K562 (cell line): ENCODE results near the gene CLCN6. TPM values are rescaled to one million over a fixed set of nuclear protein-coding genes. Genes with fewer than 3 reads are reported as not detected.

Source experiments
- ARID2 ChIP-seq: fragments of 450-650 bp; IDR thresholded peaks from 2 replicates; pipeline ENCODE4 v1.6.1; 2017; ENCODE audit warnings: antibody characterized with exemption, mild to moderate bottlenecking
- CBX2 ChIP-seq: fragments of 200-600 bp; sonication (generic); IDR thresholded peaks from one replicate; pipeline ENCODE4 v1.6.1; 2012; ENCODE audit warnings: mild to moderate bottlenecking, low read length, inconsistent platforms; ENCODE audit not compliant: insufficient read depth, poor library complexity, severe bottlenecking
- CREB1 ChIP-seq, 2 experiments: sonication (generic) in 1 of 2; formaldehyde crosslinking in 1 of 2; IDR thresholded peaks; 2 replicates each; pipeline versions ENCODE4 v1.6.1 to v1.8.0; 2012 to 2022; ENCODE audit warnings: inconsistent platforms in 1 of 2, mild to moderate bottlenecking in 1 of 2, missing genetic modification reagents in 1 of 2, moderate library complexity in 1 of 2
- CTBP1 ChIP-seq: fragments of 450-650 bp; IDR thresholded peaks from 2 replicates; pipeline ENCODE4 v1.6.1; 2016; ENCODE audit warnings: borderline replicate concordance
- HMG20A ChIP-seq: fragments of 450-650 bp; formaldehyde crosslinking; conservative IDR thresholded peaks from 2 replicates; pipeline ENCODE4 v1.4.0; 2020; ENCODE audit warnings: mild to moderate bottlenecking, mixed read lengths
- HOXB6 ChIP-seq: fragments of 250-450 bp; sonication (Bioruptor Pico); IDR thresholded peaks from 2 replicates; pipeline ENCODE4 v1.5.1; 2022; ENCODE audit warnings: mild to moderate bottlenecking, borderline replicate concordance
- ILK ChIP-seq: fragments of 450-650 bp; IDR thresholded peaks from 2 replicates; pipeline ENCODE4 v1.6.1; 2016; ENCODE audit warnings: missing genetic modification characterization, low read depth, mild to moderate bottlenecking, missing compliant biosample characterization, moderate library complexity, borderline replicate concordance
- JUNB ChIP-seq: fragments of 450-650 bp; formaldehyde crosslinking; conservative IDR thresholded peaks from 2 replicates; pipeline ENCODE4 v1.4.0; 2020; ENCODE audit warnings: mild to moderate bottlenecking
- NCOA2 ChIP-seq, 2 experiments: fragments of 450-650 bp; IDR thresholded peaks; 2 replicates each; pipeline ENCODE4 v1.6.1; 2018; ENCODE audit warnings: mild to moderate bottlenecking in 2 of 2, moderate library complexity in 1 of 2; ENCODE audit not compliant: partially characterized antibody in 2 of 2
- NRF1 ChIP-seq, 2 experiments: fragments of 450-650 bp; IDR thresholded peaks in 1 of 2; conservative IDR thresholded peaks in 1 of 2; 2 replicates each; pipeline ENCODE4 v1.6.1; 2014; ENCODE audit warnings: mild to moderate bottlenecking in 2 of 2
- PHB ChIP-seq: fragments of 250-450 bp; sonication (Bioruptor Pico); IDR thresholded peaks from 2 replicates; pipeline ENCODE4 v1.5.0; 2021
- POLR3G ChIP-seq: IDR thresholded peaks from 2 replicates; pipeline ENCODE4 v1.6.1; 2011; ENCODE audit not compliant: insufficient read length, insufficient replicate concordance; ENCODE audit errors: extremely low read depth
- PTRF ChIP-seq: fragments of 450-650 bp; IDR thresholded peaks from 2 replicates; pipeline ENCODE4 v1.6.1; 2016; ENCODE audit warnings: mild to moderate bottlenecking, missing genetic modification characterization, missing compliant biosample characterization
- SIRT6 ChIP-seq: IDR thresholded peaks from one replicate; pipeline ENCODE4 v1.6.1; 2012; ENCODE audit warnings: low read depth, mild to moderate bottlenecking, control low read depth, inconsistent platforms, low read length, moderate library complexity
- TAL1 ChIP-seq: fragments of 450-650 bp; IDR thresholded peaks from 2 replicates; pipeline ENCODE4 v1.6.1; 2016; ENCODE audit warnings: mild to moderate bottlenecking
- TGIF2 ChIP-seq: sonication (generic); formaldehyde crosslinking; IDR thresholded peaks from 2 replicates; pipeline ENCODE4 v1.8.1; 2022; ENCODE audit warnings: mild to moderate bottlenecking, missing genetic modification reagents, moderate library complexity
- ZC3H4 ChIP-seq: sonication (generic); formaldehyde crosslinking; IDR thresholded peaks from 2 replicates; pipeline ENCODE4 v1.9.0; 2021; ENCODE audit warnings: missing genetic modification reagents, borderline replicate concordance
- ZEB2 ChIP-seq: fragments of 450-650 bp; IDR thresholded peaks from 2 replicates; pipeline ENCODE4 v1.6.1; 2016
- ZNF408 ChIP-seq: fragments of 250-450 bp; sonication (Bioruptor Pico); IDR thresholded peaks from 2 replicates; pipeline ENCODE4 v1.4.0; 2020; ENCODE audit warnings: low read depth, mild to moderate bottlenecking, moderate library complexity
- ZNF583 ChIP-seq: fragments of 250-450 bp; sonication (Bioruptor Pico); IDR thresholded peaks from 2 replicates; pipeline ENCODE4 v1.4.0; 2020
- polyA plus RNA-seq, 8 experiments: library from polyadenylated mRNA; depleted of rRNA in 4 of 8; stranded (reverse) in 5 of 8; unstranded in 3 of 8; fragments of >200 nt; fragmentation: Nextera tagmentation in 2 of 8; fragmentation: Illumina TruSeq in 1 of 8; extraction: Ambion mirVana in 2 of 8; extraction: Trizol in 1 of 8; gene quantifications; 2 replicates each; pipeline versions ENCODE4 v1.2.1 to v1.2.3, GENCODE V29; 2011 to 2014; ENCODE audit warnings: inconsistent platforms in 1 of 8, missing spikeins in 1 of 8
- total RNA-seq, 7 experiments: library from RNA; depleted of rRNA in 6 of 7; stranded (reverse); fragments of >200 nt in 6 of 7; fragmentation: Illumina TruSeq in 2 of 7; extraction: Trizol in 2 of 7; gene quantifications; 2 replicates each; pipeline versions ENCODE4 v1.2.1 to v1.2.3, GENCODE V29; 2011 to 2021; ENCODE audit warnings: low replicate concordance in 1 of 7
- TF ChIP-seq, protein P1 (sequence below), 2 experiments: IDR thresholded peaks; 2 replicates each; pipeline ENCODE4 v1.6.1; 2012; ENCODE audit warnings: improper control_type of control experiment in 2 of 2, low read depth in 2 of 2, low read length in 2 of 2, borderline replicate concordance in 1 of 2
- TF ChIP-seq, protein P2 (sequence below): sonication (generic); formaldehyde crosslinking; IDR thresholded peaks from 2 replicates; pipeline ENCODE4 v1.4.0; 2020; ENCODE audit warnings: mild to moderate bottlenecking, missing genetic modification reagents
- TF ChIP-seq, protein P3 (sequence below): fragments of 450-650 bp; IDR thresholded peaks from 2 replicates; pipeline ENCODE4 v1.6.1; 2016; ENCODE audit warnings: low read depth, mild to moderate bottlenecking, moderate library complexity
- TF ChIP-seq, protein P4 (sequence below): fragments of 250-450 bp; sonication (Bioruptor Pico); IDR thresholded peaks from 2 replicates; pipeline ENCODE4 v1.8.0; 2022; ENCODE audit warnings: moderate library complexity, mild to moderate bottlenecking, inconsistent platforms

CLCN6 gene
- total and polyA plus RNA-seq, 9 of the 15 experiments (the other 6 are each of a cell fraction or from before 2014, with no cell fraction given), result 2.0 to 21.8 (median 13.6) TPM

DNA sequence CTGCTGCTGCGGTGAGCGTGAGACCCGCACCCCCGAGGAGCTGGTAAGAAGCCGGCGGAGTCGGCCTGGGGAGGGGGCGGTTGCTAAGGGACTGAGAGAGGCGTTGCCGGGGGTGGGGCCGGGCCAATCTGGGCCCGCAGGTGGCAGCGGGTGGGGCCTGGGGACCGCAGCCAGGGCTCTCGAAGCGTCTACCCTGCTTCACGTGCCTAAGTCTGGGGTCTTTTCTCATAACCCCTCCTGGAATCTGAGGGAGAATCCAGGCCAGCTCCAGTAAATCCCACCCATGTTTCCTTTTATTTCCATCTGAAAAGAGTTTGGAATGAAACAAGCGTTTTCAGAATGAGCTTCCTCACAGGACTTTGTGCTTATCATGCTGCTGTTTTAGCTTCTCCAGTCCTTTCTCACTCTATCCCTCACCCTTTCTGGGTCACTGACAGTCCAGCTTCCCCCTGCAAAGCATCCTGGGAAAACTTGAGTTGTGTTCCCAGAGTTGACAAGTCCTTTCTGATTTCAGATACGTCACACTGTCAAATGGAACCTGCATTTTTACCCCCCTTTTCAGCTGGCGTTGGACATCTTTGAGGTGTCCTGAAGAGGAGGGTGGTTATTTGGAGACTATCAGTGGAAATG, 431 bp downstream of the CLCN6 start (continued):
- TF ChIP-seq HMG20A (no peak), TGIF2 (no peak), CTBP1 (no peak), NCOA2 (IDR thresholded peaks at IDR 0.05; ENCODE audit: partially characterized antibody in 2 of 2) (no peak), ILK (tag) (no peak), JUNB (no peak), SIRT6 (no peak), CBX2 (no peak), PTRF (tag) (no peak), TAL1 (no peak; the same call in none of the 2 replicates), NRF1 (conservative IDR thresholded peaks at IDR 0.05 in 1 of 2, IDR thresholded peaks at IDR 0.05 in 1 of 2) (no peak), ZNF408 (no peak), PHB (CRISPR knock-in tag) (no peak), HOXB6 (CRISPR knock-in tag) (no peak), ARID2 (no peak), ZNF583 (CRISPR knock-in tag) (no peak), ZC3H4 (CRISPR knock-in tag) (no peak), ZEB2 (no peak), CREB1 (IDR thresholded peaks at IDR 0.05) (no peak; the same call in 1 of the 2 replicates), CREB1 (CRISPR knock-in tag; IDR thresholded peaks at IDR 0.05) (no peak), POLR3G (no peak)
- TF ChIP-seq, protein P1, sequence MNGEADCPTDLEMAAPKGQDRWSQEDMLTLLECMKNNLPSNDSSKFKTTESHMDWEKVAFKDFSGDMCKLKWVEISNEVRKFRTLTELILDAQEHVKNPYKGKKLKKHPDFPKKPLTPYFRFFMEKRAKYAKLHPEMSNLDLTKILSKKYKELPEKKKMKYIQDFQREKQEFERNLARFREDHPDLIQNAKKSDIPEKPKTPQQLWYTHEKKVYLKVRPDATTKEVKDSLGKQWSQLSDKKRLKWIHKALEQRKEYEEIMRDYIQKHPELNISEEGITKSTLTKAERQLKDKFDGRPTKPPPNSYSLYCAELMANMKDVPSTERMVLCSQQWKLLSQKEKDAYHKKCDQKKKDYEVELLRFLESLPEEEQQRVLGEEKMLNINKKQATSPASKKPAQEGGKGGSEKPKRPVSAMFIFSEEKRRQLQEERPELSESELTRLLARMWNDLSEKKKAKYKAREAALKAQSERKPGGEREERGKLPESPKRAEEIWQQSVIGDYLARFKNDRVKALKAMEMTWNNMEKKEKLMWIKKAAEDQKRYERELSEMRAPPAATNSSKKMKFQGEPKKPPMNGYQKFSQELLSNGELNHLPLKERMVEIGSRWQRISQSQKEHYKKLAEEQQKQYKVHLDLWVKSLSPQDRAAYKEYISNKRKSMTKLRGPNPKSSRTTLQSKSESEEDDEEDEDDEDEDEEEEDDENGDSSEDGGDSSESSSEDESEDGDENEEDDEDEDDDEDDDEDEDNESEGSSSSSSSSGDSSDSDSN (IDR thresholded peaks at IDR 0.05; ENCODE audit: borderline replicate concordance in 1 of 2, low read depth in 2 of 2, low read length in 2 of 2), result 0 out of 4 replicates have a peak, but pooled peaks of 1 of the 2 experiments have one; percentile 19
- TF ChIP-seq, protein P2, sequence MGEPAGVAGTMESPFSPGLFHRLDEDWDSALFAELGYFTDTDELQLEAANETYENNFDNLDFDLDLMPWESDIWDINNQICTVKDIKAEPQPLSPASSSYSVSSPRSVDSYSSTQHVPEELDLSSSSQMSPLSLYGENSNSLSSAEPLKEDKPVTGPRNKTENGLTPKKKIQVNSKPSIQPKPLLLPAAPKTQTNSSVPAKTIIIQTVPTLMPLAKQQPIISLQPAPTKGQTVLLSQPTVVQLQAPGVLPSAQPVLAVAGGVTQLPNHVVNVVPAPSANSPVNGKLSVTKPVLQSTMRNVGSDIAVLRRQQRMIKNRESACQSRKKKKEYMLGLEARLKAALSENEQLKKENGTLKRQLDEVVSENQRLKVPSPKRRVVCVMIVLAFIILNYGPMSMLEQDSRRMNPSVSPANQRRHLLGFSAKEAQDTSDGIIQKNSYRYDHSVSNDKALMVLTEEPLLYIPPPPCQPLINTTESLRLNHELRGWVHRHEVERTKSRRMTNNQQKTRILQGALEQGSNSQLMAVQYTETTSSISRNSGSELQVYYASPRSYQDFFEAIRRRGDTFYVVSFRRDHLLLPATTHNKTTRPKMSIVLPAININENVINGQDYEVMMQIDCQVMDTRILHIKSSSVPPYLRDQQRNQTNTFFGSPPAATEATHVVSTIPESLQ (CRISPR knock-in tag), result no peak
- TF ChIP-seq, protein P3, sequence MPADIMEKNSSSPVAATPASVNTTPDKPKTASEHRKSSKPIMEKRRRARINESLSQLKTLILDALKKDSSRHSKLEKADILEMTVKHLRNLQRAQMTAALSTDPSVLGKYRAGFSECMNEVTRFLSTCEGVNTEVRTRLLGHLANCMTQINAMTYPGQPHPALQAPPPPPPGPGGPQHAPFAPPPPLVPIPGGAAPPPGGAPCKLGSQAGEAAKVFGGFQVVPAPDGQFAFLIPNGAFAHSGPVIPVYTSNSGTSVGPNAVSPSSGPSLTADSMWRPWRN, result no peak
- TF ChIP-seq, protein P4, sequence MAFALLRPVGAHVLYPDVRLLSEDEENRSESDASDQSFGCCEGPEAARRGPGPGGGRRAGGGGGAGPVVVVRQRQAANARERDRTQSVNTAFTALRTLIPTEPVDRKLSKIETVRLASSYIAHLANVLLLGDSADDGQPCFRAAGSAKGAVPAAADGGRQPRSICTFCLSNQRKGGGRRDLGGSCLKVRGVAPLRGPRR (CRISPR knock-in tag), result no peak
